ENCODE measurements around the gene MS4A18. TPM values are rescaled to one million over a fixed set of nuclear protein-coding genes. Genes with fewer than 3 reads are reported as not detected.

The MS4A18 gene
- total and polyA plus RNA-seq, 10 of the 15 experiments (the other 5 are each of a cell fraction or from before 2014, with no cell fraction given) = not detected

GRCh38 chr11:60780774-60781173 lies 56.3 kb downstream of the MS4A18 start:
- H3K27ac ChIP-seq (ENCODE audit: control insufficient read depth, insufficient read depth) = no peak overlapping the region
- H3K9me3 ChIP-seq (replicated peaks; ENCODE audit: control insufficient read depth, insufficient read depth, low read length) = no peaks in the 10 kb centered on the region
- no peaks in the 10 kb centered on the region for H3K79me2 ChIP-seq (ENCODE audit: control insufficient read depth, insufficient read depth, low read length)
- no peak for ATAC-seq
- no peak overlapping the region for H3K9ac ChIP-seq (ENCODE audit: control insufficient read depth, insufficient read depth, low read length)
- in situ Hi-C loops (cut with MboI) = no loop called here
- ChIA-PET CTCF (interaction anchor here (1.0 to 9.3 kb wide), 4 partner anchors 10 to 119 kb away, joined by 3 to 184 read pairs (median 31); no protein-coding TSS in a partner anchor), SMC1A (ENCODE audit: uncharacterized antibody, unreplicated experiment) (interaction anchor here (1.0 to 12.5 kb wide), 5 partner anchors 17 to 108 kb away, joined by 3 to 143 read pairs (median 46); no protein-coding TSS in a partner anchor), POLR2A (no interaction called here), RAD21 (ENCODE audit: unreplicated experiment) (interaction anchor here (1.0 to 1.9 kb wide), 4 partner anchors 9 to 42 kb away, joined by 3 to 8 read pairs (median 6); no protein-coding TSS in a partner anchor)
- H4K20me1 ChIP-seq (ENCODE audit: control insufficient read depth, insufficient read depth) = no peaks in the 10 kb centered on the region
- no peak for DNase-seq (ENCODE audit: low read depth, low spot score)
- FAIRE-seq = no peak
- no TSS peak for BruUV-seq (replicated peaks)
- no peaks in the 10 kb centered on the region for H3K36me3 ChIP-seq (ENCODE audit: control insufficient read depth in 2 of 2, insufficient read depth in 2 of 2, low read length in 1 of 2)
- intact Hi-C loops (cut with micrococcal nuclease; ENCODE audit: unreplicated experiment) = no loop called here
- peaks cover 7% of the 10 kb centered on the region for H3K4me1 ChIP-seq (ENCODE audit: control insufficient read depth, insufficient read depth, low read length)
- TF ChIP-seq RBBP5 (conservative IDR thresholded peaks at IDR 0.05) = no peak
- no peak for TF ChIP-seq MEF2A (IDR thresholded peaks at IDR 0.05; ENCODE audit: insufficient read depth, low read depth, low read length)
- no peak for TF ChIP-seq MTA3 (IDR thresholded peaks at IDR 0.05; ENCODE audit: borderline replicate concordance, low read length)
- no peak for TF ChIP-seq ZNF687 (IDR thresholded peaks at IDR 0.05)
- TF ChIP-seq KAT2A (conservative IDR thresholded peaks at IDR 0.05; ENCODE audit: control insufficient read depth, low read depth, low read length) = no peak
- TF ChIP-seq TCF7 (IDR thresholded peaks at IDR 0.05; ENCODE audit: borderline replicate concordance) = no peak
- TF ChIP-seq NR2C1 (IDR thresholded peaks at IDR 0.05) = no peak
- no peak for TF ChIP-seq IKZF2 (IDR thresholded peaks at IDR 0.05)
- no peak for TF ChIP-seq MAX (IDR thresholded peaks at IDR 0.05; ENCODE audit: low read depth, low read length)
- no peak for TF ChIP-seq EED (IDR thresholded peaks at IDR 0.05; ENCODE audit: low read depth)
- TF ChIP-seq ZNF207 (IDR thresholded peaks at IDR 0.05; ENCODE audit: borderline replicate concordance) = no peak
- no peak for TF ChIP-seq SKIL (IDR thresholded peaks at IDR 0.05; ENCODE audit: low read depth, poor library complexity, severe bottlenecking)
- no peak for TF ChIP-seq RAD51 (IDR thresholded peaks at IDR 0.05)
- no peak for TF ChIP-seq SMAD5 (IDR thresholded peaks at IDR 0.05; ENCODE audit: low read depth)
- H3K27me3 ChIP-seq (replicated peaks in 1 of 2; ENCODE audit: control insufficient read depth in 2 of 2, insufficient read depth in 2 of 2, low read length in 1 of 2) = no peaks in the 10 kb centered on the region
- no peak overlapping the region for H3K4me2 ChIP-seq (ENCODE audit: control insufficient read depth, insufficient read depth)
- no peak overlapping the region for H2AFZ ChIP-seq (ENCODE audit: control insufficient read depth, low read depth, low read length)
- no peak overlapping the region for H3K4me3 ChIP-seq
